HEK293 (cell line): ENCODE measurements around the gene SS18.

ENCODE experiments used
- CTCF ChIA-PET: fragments of 350-600 bp; formaldehyde crosslinking; extraction: SDS; loops from one replicate; lab custom pipeline; 2021; ENCODE audit warnings: antibody characterized with exemption; lab: Yijun Ruan, JAX
- POLR2A ChIA-PET: fragments of 300-600 bp; formaldehyde crosslinking; extraction: SDS; loops from one replicate; lab custom pipeline; 2020; ENCODE audit warnings: antibody characterized with exemption, inconsistent platforms; lab: Yijun Ruan, JAX
- H3K27ac ChIP-seq: fragments of 200-500 bp; sonication (Bioruptor generic); 2 replicates; pipeline ENCODE4 v1.5.1; 2014; ENCODE audit warnings: low read depth, low read length, control low read depth, inconsistent platforms; ENCODE audit errors: extremely low read depth
- H3K36me3 ChIP-seq, 2 experiments: fragments of 200-500 bp in 1 of 2; sonication (Bioruptor generic) in 1 of 2; 1 replicate in 1 of 2; 2 replicates in 1 of 2; pipeline ENCODE4 v1.5.1; 2014 to 2017; ENCODE audit warnings: inconsistent platforms in 2 of 2, low read length in 2 of 2; ENCODE audit not compliant: control insufficient read depth in 2 of 2, insufficient read depth in 1 of 2
- H3K4me1 ChIP-seq: fragments of 200-500 bp; sonication (Bioruptor generic); 2 replicates; pipeline ENCODE4 v1.5.1; 2014; ENCODE audit warnings: mild to moderate bottlenecking, low read length, inconsistent platforms; ENCODE audit not compliant: control insufficient read depth, insufficient read depth
- H3K4me3 ChIP-seq: 2 replicates; pipeline ENCODE4 v1.5.1; 2011; ENCODE audit warnings: low read depth, mild to moderate bottlenecking, control low read depth, low read length, moderate library complexity
- H3K9me3 ChIP-seq: fragments of 200-500 bp; sonication (Bioruptor generic); 2 replicates; pipeline ENCODE4 v1.5.1; 2014; ENCODE audit warnings: low read depth, low read length, inconsistent platforms; ENCODE audit not compliant: control insufficient read depth, insufficient read depth
- ATF2 ChIP-seq: fragments of 450-650 bp; formaldehyde crosslinking; IDR thresholded peaks from 2 replicates; pipeline ENCODE4 v1.5.1; 2016; ENCODE audit warnings: missing biosample characterization, missing genetic modification characterization, low read depth
- GFI1B ChIP-seq: fragments of 450-650 bp; formaldehyde crosslinking; IDR thresholded peaks from 2 replicates; pipeline ENCODE4 v1.5.1; 2016; ENCODE audit warnings: missing biosample characterization, missing genetic modification characterization
- GLIS2 ChIP-seq: fragments of 450-650 bp; formaldehyde crosslinking; IDR thresholded peaks from 2 replicates; pipeline ENCODE4 v1.5.1; 2016; ENCODE audit warnings: missing biosample characterization, missing genetic modification characterization
- HOXA7 ChIP-seq: sonication (generic); formaldehyde crosslinking; IDR thresholded peaks from 2 replicates; pipeline ENCODE4 v1.8.1; 2022; ENCODE audit warnings: missing genetic modification reagents, borderline replicate concordance
- KLF17 ChIP-seq: fragments of 450-650 bp; formaldehyde crosslinking; IDR thresholded peaks from 2 replicates; pipeline ENCODE4 v1.5.1; 2016; ENCODE audit warnings: missing biosample characterization, missing genetic modification characterization
- SP3 ChIP-seq: fragments of 450-650 bp; formaldehyde crosslinking; IDR thresholded peaks from 2 replicates; pipeline ENCODE4 v1.5.1; 2016; ENCODE audit warnings: missing biosample characterization, missing genetic modification characterization
- TRIM28 ChIP-seq: IDR thresholded peaks from 2 replicates; pipeline ENCODE4 v1.6.1; 2011; ENCODE audit warnings: low read length, control low read depth, borderline replicate concordance
- ZBTB11 ChIP-seq: fragments of 450-650 bp; formaldehyde crosslinking; conservative IDR thresholded peaks from 2 replicates; pipeline ENCODE4 v1.5.1; 2016; ENCODE audit warnings: low read depth, missing biosample characterization, missing genetic modification characterization
- ZEB2 ChIP-seq: fragments of 450-650 bp; formaldehyde crosslinking; IDR thresholded peaks from 2 replicates; pipeline ENCODE4 v1.5.1; 2016; ENCODE audit warnings: missing biosample characterization, missing genetic modification characterization
- ZNF114 ChIP-seq: fragments of 450-650 bp; formaldehyde crosslinking; IDR thresholded peaks from 2 replicates; pipeline ENCODE4 v1.5.0; 2017; ENCODE audit warnings: missing biosample characterization, missing genetic modification characterization
- ZNF155 ChIP-seq: fragments of 450-650 bp; formaldehyde crosslinking; IDR thresholded peaks from 2 replicates; pipeline ENCODE4 v1.5.1; 2016; ENCODE audit warnings: missing biosample characterization, missing genetic modification characterization
- ZNF629 ChIP-seq: fragments of 450-650 bp; formaldehyde crosslinking; IDR thresholded peaks from 2 replicates; pipeline ENCODE4 v1.5.1; 2017; ENCODE audit warnings: missing biosample characterization, missing genetic modification characterization
- ZNF660 ChIP-seq: fragments of 450-650 bp; IDR thresholded peaks from 2 replicates; pipeline ENCODE4 v1.5.1; 2018; ENCODE audit warnings: missing biosample characterization, mild to moderate bottlenecking, missing genetic modification characterization
- ZNF76 ChIP-seq: fragments of 450-650 bp; formaldehyde crosslinking; IDR thresholded peaks from 2 replicates; pipeline ENCODE4; 2016; ENCODE audit warnings: low read depth, missing biosample characterization, missing genetic modification characterization, borderline replicate concordance
- TF ChIP-seq, protein P1 (sequence below): fragments of 450-650 bp; formaldehyde crosslinking; IDR thresholded peaks from 2 replicates; pipeline ENCODE4 v1.5.1; 2016; ENCODE audit warnings: missing biosample characterization, missing genetic modification characterization
- TF ChIP-seq, protein P2 (sequence below): fragments of 450-650 bp; formaldehyde crosslinking; IDR thresholded peaks from 2 replicates; pipeline ENCODE4 v1.5.1; 2016; ENCODE audit warnings: missing biosample characterization, missing genetic modification characterization

Gene SS18

DNA sequence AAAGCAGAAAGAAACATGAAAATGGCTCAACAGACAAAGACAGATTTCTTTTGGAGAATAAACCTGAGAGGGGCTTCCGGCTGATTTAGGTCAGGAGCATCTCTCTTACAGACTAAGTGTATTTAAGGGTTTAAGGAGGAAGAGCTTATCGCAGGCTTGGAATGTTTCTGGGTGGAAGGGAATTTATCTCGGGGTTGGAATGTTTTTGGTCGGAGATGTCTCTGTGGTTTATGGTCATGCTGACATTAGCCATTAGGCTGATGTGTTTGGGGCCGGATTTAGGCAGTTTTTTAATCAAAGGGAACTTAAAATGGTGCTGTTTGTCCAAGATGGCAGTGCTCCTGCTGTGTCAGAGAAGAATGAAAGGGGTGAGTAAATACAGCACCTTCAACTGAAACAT is 28.8 kb upstream of the SS18 start:
- TF ChIP-seq GFI1B (tag by site-specific recombination) (no peak), TRIM28 (peak; percentile 10; the same call in 1 of the 2 replicates)
- Histone ChIP-seq H3K27ac (no peak overlapping the region), H3K36me3 (no peaks in the 10 kb centered on the region), H3K4me3 (no peak overlapping the region), H3K9me3 (no peaks in the 10 kb centered on the region), H3K4me1 (no peaks in the 10 kb centered on the region)
- CTCF ChIA-PET: no interaction called here
- POLR2A ChIA-PET: no interaction called here

- H3K9me3 ChIP-seq: no peaks in the 10 kb centered on the region
- peak; percentile 66 for TF ChIP-seq ATF2 (tag by site-specific recombination)
- TF ChIP-seq ZEB2 (tag by site-specific recombination): no peak
- no peak for TF ChIP-seq ZNF629
- ChIA-PET CTCF (no interaction called here), POLR2A (no interaction called here)
- H3K27ac ChIP-seq: no peak overlapping the region
- H3K4me3 ChIP-seq: no peak overlapping the region
- no peaks in the 10 kb centered on the region for H3K36me3 ChIP-seq
- H3K4me1 ChIP-seq: no peaks in the 10 kb centered on the region
Measured at GRCh38 chr18:26104035-26104434, 13.6 kb upstream of the SS18 start.

- Histone ChIP-seq H3K4me3 (no peak overlapping the region), H3K9me3 (no peaks in the 10 kb centered on the region), H3K27ac (no peak overlapping the region), H3K36me3 (no peaks in the 10 kb centered on the region), H3K4me1 (no peaks in the 10 kb centered on the region)
- ChIA-PET CTCF (interaction anchor here (0.7 to 1.7 kb wide), 3 partner anchors 11 to 659 kb away, joined by 3 to 6 read pairs (median 3); no protein-coding TSS in a partner anchor), POLR2A (interaction anchor here (0.6 kb wide), 1 partner anchor 11 kb away, joined by 3 read pairs; no protein-coding TSS in a partner anchor)
- TF ChIP-seq, protein P1, sequence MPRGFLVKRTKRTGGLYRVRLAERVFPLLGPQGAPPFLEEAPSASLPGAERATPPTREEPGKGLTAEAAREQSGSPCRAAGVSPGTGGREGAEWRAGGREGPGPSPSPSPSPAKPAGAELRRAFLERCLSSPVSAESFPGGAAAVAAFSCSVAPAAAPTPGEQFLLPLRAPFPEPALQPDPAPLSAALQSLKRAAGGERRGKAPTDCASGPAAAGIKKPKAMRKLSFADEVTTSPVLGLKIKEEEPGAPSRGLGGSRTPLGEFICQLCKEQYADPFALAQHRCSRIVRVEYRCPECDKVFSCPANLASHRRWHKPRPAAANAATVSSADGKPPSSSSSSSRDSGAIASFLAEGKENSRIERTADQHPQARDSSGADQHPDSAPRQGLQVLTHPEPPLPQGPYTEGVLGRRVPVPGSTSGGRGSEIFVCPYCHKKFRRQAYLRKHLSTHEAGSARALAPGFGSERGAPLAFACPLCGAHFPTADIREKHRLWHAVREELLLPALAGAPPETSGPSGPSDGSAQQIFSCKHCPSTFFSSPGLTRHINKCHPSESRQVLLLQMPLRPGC (tag by site-specific recombination): no peak
Measured at GRCh38 chr18:26103579-26103978, 13.2 kb upstream of the SS18 start.

DNA sequence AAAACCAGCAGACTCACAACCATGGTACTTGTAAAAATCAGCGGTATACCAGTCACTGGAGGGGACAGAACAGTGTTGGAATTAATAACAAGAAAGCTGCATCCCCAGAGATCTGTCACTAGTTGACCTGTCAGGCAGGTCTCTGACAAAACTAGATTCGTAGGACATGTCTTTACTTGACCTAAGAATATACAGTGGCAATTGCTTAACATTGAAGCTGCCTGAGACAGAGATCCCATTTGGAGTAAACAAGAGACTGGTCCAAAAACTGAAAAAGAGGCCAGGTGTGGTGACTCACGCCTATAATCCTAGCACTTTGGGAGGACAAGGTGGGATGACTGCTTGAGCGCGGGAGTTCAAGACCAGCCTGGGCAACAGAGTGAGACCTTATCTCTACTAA is 7.2 kb upstream of the SS18 start:
- H3K4me1 ChIP-seq: no peaks in the 10 kb centered on the region
- TF ChIP-seq HOXA7 (no peak), ZNF114 (no peak), ZNF155 (tag by site-specific recombination) (no peak), SP3 (no peak), GLIS2 (tag by site-specific recombination) (no peak), KLF17 (tag by site-specific recombination) (no peak)
- ChIA-PET CTCF (interaction anchor here (1.4 kb wide), 1 partner anchor 63 kb away, joined by 3 read pairs; no protein-coding TSS in a partner anchor), POLR2A (no interaction called here)
- no peak overlapping the region for H3K4me3 ChIP-seq
- H3K9me3 ChIP-seq: no peaks in the 10 kb centered on the region
- no peaks in the 10 kb centered on the region for H3K36me3 ChIP-seq
- H3K27ac ChIP-seq: no peak overlapping the region

DNA sequence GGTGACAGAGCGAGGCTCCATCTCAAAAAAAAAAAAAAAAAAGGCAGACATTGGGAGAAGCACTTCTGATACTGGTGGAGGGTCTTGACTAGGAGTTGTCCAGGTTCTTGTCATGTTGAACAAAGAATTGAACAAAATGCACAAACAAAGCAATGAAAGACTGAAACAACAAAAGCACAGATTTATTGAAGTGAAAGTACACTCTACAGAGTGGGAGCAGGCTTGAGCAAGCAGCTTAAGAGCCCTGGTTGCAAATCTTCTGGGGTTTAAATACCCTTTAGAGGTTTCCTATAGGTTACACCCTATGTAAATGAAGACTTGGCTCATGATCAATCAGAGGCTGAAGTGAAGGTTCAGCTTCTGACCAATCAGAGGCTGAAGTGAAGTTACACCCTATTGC is 6.4 kb upstream of the SS18 start:
- Histone ChIP-seq H3K4me3 (no peak overlapping the region), H3K9me3 (no peaks in the 10 kb centered on the region), H3K27ac (no peak overlapping the region), H3K4me1 (no peaks in the 10 kb centered on the region), H3K36me3 (no peaks in the 10 kb centered on the region)
- ChIA-PET CTCF (no interaction called here), POLR2A (no interaction called here)
- TF ChIP-seq, protein P2, sequence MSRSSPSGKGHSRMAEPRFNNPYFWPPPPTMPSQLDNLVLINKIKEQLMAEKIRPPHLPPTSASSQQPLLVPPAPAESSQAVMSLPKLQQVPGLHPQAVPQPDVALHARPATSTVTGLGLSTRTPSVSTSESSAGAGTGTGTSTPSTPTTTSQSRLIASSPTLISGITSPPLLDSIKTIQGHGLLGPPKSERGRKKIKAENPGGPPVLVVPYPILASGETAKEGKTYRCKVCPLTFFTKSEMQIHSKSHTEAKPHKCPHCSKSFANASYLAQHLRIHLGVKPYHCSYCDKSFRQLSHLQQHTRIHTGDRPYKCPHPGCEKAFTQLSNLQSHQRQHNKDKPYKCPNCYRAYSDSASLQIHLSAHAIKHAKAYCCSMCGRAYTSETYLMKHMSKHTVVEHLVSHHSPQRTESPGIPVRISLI: no peak
- TF ChIP-seq ZNF660 (tag by site-specific recombination) (no peak), ZBTB11 (tag by site-specific recombination) (no peak), ZNF76 (tag by site-specific recombination) (no peak)
